ENCODE measurements around the gene RDX. TPM values are rescaled to one million over a fixed set of nuclear protein-coding genes. Genes with fewer than 3 reads are reported as not detected.

The RDX gene
- total and polyA plus RNA-seq, 10 of the 15 experiments (the other 5 are each of a cell fraction or from before 2014, with no cell fraction given) = 24.6 to 62.2 (median 47.8) TPM

DNA sequence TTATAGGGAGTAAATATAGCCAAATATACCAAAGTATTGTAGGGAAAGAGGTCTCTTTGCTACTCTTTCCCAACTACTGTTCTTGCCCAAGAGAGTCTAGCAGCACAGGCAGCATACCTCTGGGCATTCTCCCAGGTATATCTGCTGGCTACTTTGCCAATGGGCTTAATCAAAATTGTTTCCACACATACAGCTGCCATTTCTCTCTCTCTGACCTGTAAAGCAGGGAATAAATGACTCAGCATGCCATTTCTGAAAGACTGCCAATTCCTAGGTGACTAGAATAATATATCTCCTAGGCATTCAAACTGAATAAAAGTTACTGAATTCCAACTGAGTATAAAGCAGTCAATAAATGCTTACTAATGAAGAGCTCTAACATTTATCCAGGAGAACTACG, 44.6 kb downstream of the RDX start:
- ChIA-PET SMC1A (ENCODE audit: uncharacterized antibody, unreplicated experiment) (interaction anchor here (1.1 to 1.5 kb wide), 4 partner anchors 9 to 112 kb away, joined by 3 to 4 read pairs (median 3); no protein-coding TSS in a partner anchor), RAD21 (ENCODE audit: unreplicated experiment) (no interaction called here), POLR2A (no interaction called here), CTCF (interaction anchor here (1.1 kb wide), 1 partner anchor 98 kb away, joined by 3 read pairs; no protein-coding TSS in a partner anchor)
- DNase-seq (ENCODE audit: low read depth, low spot score) = no peak
- intact Hi-C loops (cut with micrococcal nuclease; ENCODE audit: unreplicated experiment) (no loop called here), in situ Hi-C loops (cut with MboI) (no loop called here)
- TF ChIP-seq, protein P1, sequence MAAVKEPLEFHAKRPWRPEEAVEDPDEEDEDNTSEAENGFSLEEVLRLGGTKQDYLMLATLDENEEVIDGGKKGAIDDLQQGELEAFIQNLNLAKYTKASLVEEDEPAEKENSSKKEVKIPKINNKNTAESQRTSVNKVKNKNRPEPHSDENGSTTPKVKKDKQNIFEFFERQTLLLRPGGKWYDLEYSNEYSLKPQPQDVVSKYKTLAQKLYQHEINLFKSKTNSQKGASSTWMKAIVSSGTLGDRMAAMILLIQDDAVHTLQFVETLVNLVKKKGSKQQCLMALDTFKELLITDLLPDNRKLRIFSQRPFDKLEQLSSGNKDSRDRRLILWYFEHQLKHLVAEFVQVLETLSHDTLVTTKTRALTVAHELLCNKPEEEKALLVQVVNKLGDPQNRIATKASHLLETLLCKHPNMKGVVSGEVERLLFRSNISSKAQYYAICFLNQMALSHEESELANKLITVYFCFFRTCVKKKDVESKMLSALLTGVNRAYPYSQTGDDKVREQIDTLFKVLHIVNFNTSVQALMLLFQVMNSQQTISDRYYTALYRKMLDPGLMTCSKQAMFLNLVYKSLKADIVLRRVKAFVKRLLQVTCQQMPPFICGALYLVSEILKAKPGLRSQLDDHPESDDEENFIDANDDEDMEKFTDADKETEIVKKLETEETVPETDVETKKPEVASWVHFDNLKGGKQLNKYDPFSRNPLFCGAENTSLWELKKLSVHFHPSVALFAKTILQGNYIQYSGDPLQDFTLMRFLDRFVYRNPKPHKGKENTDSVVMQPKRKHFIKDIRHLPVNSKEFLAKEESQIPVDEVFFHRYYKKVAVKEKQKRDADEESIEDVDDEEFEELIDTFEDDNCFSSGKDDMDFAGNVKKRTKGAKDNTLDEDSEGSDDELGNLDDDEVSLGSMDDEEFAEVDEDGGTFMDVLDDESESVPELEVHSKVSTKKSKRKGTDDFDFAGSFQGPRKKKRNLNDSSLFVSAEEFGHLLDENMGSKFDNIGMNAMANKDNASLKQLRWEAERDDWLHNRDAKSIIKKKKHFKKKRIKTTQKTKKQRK (IDR thresholded peaks at IDR 0.05; ENCODE audit: low read depth, low read length) = no peak
- TF ChIP-seq JUND (IDR thresholded peaks at IDR 0.05; ENCODE audit: low read depth, low read length) (no peak), TCF3 (IDR thresholded peaks at IDR 0.05; ENCODE audit: borderline replicate concordance, insufficient read depth, low read depth, low read length) (no peak), SMAD1 (IDR thresholded peaks at IDR 0.05; ENCODE audit: low read depth, partially characterized antibody) (no peak), ZZZ3 (IDR thresholded peaks at IDR 0.05; ENCODE audit: control insufficient read depth, insufficient read length, low read depth) (no peak), RFX5 (IDR thresholded peaks at IDR 0.05; ENCODE audit: low read depth, low read length) (no peak), CEBPB (IDR thresholded peaks at IDR 0.05; ENCODE audit: borderline replicate concordance in 1 of 2, low read depth in 2 of 2, low read length in 2 of 2) (no peak), CBFB (IDR thresholded peaks at IDR 0.05; ENCODE audit: low read depth) (no peak), MEF2A (IDR thresholded peaks at IDR 0.05; ENCODE audit: insufficient read depth, low read depth, low read length) (no peak), NR2C2 (IDR thresholded peaks at IDR 0.05; ENCODE audit: borderline replicate concordance, control insufficient read depth, insufficient read length, low read depth) (no peak)
- TF ChIP-seq, protein P2, sequence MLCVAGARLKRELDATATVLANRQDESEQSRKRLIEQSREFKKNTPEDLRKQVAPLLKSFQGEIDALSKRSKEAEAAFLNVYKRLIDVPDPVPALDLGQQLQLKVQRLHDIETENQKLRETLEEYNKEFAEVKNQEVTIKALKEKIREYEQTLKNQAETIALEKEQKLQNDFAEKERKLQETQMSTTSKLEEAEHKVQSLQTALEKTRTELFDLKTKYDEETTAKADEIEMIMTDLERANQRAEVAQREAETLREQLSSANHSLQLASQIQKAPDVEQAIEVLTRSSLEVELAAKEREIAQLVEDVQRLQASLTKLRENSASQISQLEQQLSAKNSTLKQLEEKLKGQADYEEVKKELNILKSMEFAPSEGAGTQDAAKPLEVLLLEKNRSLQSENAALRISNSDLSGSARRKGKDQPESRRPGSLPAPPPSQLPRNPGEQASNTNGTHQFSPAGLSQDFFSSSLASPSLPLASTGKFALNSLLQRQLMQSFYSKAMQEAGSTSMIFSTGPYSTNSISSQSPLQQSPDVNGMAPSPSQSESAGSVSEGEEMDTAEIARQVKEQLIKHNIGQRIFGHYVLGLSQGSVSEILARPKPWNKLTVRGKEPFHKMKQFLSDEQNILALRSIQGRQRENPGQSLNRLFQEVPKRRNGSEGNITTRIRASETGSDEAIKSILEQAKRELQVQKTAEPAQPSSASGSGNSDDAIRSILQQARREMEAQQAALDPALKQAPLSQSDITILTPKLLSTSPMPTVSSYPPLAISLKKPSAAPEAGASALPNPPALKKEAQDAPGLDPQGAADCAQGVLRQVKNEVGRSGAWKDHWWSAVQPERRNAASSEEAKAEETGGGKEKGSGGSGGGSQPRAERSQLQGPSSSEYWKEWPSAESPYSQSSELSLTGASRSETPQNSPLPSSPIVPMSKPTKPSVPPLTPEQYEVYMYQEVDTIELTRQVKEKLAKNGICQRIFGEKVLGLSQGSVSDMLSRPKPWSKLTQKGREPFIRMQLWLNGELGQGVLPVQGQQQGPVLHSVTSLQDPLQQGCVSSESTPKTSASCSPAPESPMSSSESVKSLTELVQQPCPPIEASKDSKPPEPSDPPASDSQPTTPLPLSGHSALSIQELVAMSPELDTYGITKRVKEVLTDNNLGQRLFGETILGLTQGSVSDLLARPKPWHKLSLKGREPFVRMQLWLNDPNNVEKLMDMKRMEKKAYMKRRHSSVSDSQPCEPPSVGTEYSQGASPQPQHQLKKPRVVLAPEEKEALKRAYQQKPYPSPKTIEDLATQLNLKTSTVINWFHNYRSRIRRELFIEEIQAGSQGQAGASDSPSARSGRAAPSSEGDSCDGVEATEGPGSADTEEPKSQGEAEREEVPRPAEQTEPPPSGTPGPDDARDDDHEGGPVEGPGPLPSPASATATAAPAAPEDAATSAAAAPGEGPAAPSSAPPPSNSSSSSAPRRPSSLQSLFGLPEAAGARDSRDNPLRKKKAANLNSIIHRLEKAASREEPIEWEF (IDR thresholded peaks at IDR 0.05; ENCODE audit: insufficient replicate concordance, low read depth, low read length) = no peak
- TF ChIP-seq, protein P3, sequence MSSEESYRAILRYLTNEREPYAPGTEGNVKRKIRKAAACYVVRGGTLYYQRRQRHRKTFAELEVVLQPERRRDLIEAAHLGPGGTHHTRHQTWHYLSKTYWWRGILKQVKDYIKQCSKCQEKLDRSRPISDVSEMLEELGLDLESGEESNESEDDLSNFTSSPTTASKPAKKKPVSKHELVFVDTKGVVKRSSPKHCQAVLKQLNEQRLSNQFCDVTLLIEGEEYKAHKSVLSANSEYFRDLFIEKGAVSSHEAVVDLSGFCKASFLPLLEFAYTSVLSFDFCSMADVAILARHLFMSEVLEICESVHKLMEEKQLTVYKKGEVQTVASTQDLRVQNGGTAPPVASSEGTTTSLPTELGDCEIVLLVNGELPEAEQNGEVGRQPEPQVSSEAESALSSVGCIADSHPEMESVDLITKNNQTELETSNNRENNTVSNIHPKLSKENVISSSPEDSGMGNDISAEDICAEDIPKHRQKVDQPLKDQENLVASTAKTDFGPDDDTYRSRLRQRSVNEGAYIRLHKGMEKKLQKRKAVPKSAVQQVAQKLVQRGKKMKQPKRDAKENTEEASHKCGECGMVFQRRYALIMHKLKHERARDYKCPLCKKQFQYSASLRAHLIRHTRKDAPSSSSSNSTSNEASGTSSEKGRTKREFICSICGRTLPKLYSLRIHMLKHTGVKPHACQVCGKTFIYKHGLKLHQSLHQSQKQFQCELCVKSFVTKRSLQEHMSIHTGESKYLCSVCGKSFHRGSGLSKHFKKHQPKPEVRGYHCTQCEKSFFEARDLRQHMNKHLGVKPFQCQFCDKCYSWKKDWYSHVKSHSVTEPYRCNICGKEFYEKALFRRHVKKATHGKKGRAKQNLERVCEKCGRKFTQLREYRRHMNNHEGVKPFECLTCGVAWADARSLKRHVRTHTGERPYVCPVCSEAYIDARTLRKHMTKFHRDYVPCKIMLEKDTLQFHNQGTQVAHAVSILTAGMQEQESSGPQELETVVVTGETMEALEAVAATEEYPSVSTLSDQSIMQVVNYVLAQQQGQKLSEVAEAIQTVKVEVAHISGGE (CRISPR knock-in tag; IDR thresholded peaks at IDR 0.05) = no peak
- Histone ChIP-seq H3K79me2 (ENCODE audit: control insufficient read depth, insufficient read depth, low read length) (no peaks in the 10 kb centered on the region), H4K20me1 (ENCODE audit: control insufficient read depth, insufficient read depth) (no peaks in the 10 kb centered on the region), H3K9me3 (replicated peaks; ENCODE audit: control insufficient read depth, insufficient read depth, low read length) (no peaks in the 10 kb centered on the region), H2AFZ (ENCODE audit: control insufficient read depth, low read depth, low read length) (no peak overlapping the region), H3K27ac (ENCODE audit: control insufficient read depth, insufficient read depth) (no peak overlapping the region), H3K27me3 (replicated peaks in 1 of 2; ENCODE audit: control insufficient read depth in 2 of 2, insufficient read depth in 2 of 2, low read length in 1 of 2) (no peaks in the 10 kb centered on the region), H3K4me2 (ENCODE audit: control insufficient read depth, insufficient read depth) (no peak overlapping the region), H3K4me3 (no peak overlapping the region), H3K36me3 (ENCODE audit: control insufficient read depth in 2 of 2, insufficient read depth in 2 of 2, low read length in 1 of 2) (peaks cover 11 to 31% of the 10 kb centered on the region in 2 experiments), H3K4me1 (ENCODE audit: control insufficient read depth, insufficient read depth, low read length) (no peaks in the 10 kb centered on the region), H3K9ac (ENCODE audit: control insufficient read depth, insufficient read depth, low read length) (no peak overlapping the region)
- peak; percentile 28; the same call in 1 of the 3 replicates for ATAC-seq
- no TSS peak for BruUV-seq (replicated peaks)
- WGBS (ENCODE audit: insufficient coverage, insufficient replicate concordance, low lambda C conversion rate, missing lambda C conversion rate) = 100% methylated on average over 1 of the region's 1 CpG
- FAIRE-seq = no peak
